H9 (cell line): ENCODE data around the gene CDK9. TPM values are rescaled to one million over a fixed set of nuclear protein-coding genes. Genes with fewer than 3 reads are reported as not detected.

Source experiments
- DNase-seq: peaks from one replicate; pipeline ENCODE4 v3.0.0-alpha.2; 2017
- H2AFZ ChIP-seq: one replicate; pipeline ENCODE4 v1.6.1; 2013; ENCODE audit warnings: mild to moderate bottlenecking, low read length, control low read depth, moderate library complexity
- H2AK5ac ChIP-seq: 2 replicates; pipeline ENCODE4 v1.6.1; 2013; ENCODE audit warnings: low read length, control low read depth, mixed read lengths; ENCODE audit not compliant: insufficient read length
- H2BK120ac ChIP-seq: one replicate; pipeline ENCODE4 v1.6.1; 2013; ENCODE audit warnings: low read depth, mild to moderate bottlenecking, low read length, control low read depth, inconsistent platforms; ENCODE audit not compliant: poor library complexity, severe bottlenecking
- H2BK12ac ChIP-seq: 2 replicates; pipeline ENCODE4 v1.6.1; 2013; ENCODE audit warnings: low read length, control low read depth, mixed read lengths, low read depth; ENCODE audit not compliant: insufficient read length
- H2BK15ac ChIP-seq: 2 replicates; pipeline ENCODE4 v1.6.1; 2013; ENCODE audit warnings: low read depth, low read length, control low read depth
- H2BK20ac ChIP-seq: one replicate; pipeline ENCODE4 v1.6.1; 2013; ENCODE audit warnings: low read depth, mild to moderate bottlenecking, low read length, control low read depth, inconsistent platforms; ENCODE audit not compliant: poor library complexity, severe bottlenecking
- H2BK5ac ChIP-seq: 2 replicates; pipeline ENCODE4 v1.6.1; 2013; ENCODE audit warnings: low read length, control low read depth, mixed read lengths; ENCODE audit not compliant: insufficient read length
- H3K14ac ChIP-seq: 2 replicates; pipeline ENCODE4 v1.6.1; 2013; ENCODE audit warnings: low read length, control low read depth; ENCODE audit not compliant: insufficient read depth
- H3K18ac ChIP-seq: 2 replicates; pipeline ENCODE4 v1.6.1; 2013; ENCODE audit warnings: low read depth, mild to moderate bottlenecking, mixed read lengths, low read length, control low read depth; ENCODE audit not compliant: insufficient read length
- H3K23ac ChIP-seq: 2 replicates; pipeline ENCODE4 v1.6.1; 2013; ENCODE audit warnings: low read length, control low read depth, mixed read lengths, low read depth; ENCODE audit not compliant: insufficient read length
- H3K23me2 ChIP-seq: 2 replicates; pipeline ENCODE4 v1.6.1; 2013; ENCODE audit warnings: low read depth, mild to moderate bottlenecking, mixed read lengths, low read length, control low read depth; ENCODE audit not compliant: insufficient read length, poor library complexity, severe bottlenecking
- H3K27ac ChIP-seq: 2 replicates; pipeline ENCODE4 v1.5.1; 2013; ENCODE audit warnings: low read length, control low read depth, mixed read lengths, low read depth; ENCODE audit not compliant: insufficient read length
- H3K27me3 ChIP-seq: 2 replicates; pipeline ENCODE4 v1.6.1; 2013; ENCODE audit warnings: low read length, control low read depth, inconsistent platforms; ENCODE audit not compliant: insufficient read depth
- H3K4ac ChIP-seq: 2 replicates; pipeline ENCODE4 v1.6.1; 2013; ENCODE audit warnings: low read depth, mild to moderate bottlenecking, control low read depth, inconsistent platforms, low read length, moderate library complexity
- H3K4me1 ChIP-seq: 2 replicates; pipeline ENCODE4 v1.6.1; 2013; ENCODE audit warnings: low read length, control low read depth, inconsistent platforms; ENCODE audit not compliant: insufficient read depth
- H3K4me2 ChIP-seq: 2 replicates; pipeline ENCODE4 v1.6.1; 2013; ENCODE audit warnings: low read length, control low read depth, mixed read lengths; ENCODE audit not compliant: insufficient read length, insufficient read depth
- H3K56ac ChIP-seq: 2 replicates; pipeline ENCODE4 v1.6.1; 2013; ENCODE audit warnings: low read depth, mild to moderate bottlenecking, mixed read lengths, low read length, control low read depth; ENCODE audit not compliant: insufficient read length
- H3K79me1 ChIP-seq: 2 replicates; pipeline ENCODE4 v1.6.1; 2013; ENCODE audit warnings: low read depth, mild to moderate bottlenecking, moderate library complexity, low read length, control low read depth, inconsistent platforms; ENCODE audit not compliant: insufficient read depth, poor library complexity, severe bottlenecking
- H3K79me2 ChIP-seq: 2 replicates; pipeline ENCODE4 v1.6.1; 2013; ENCODE audit warnings: low read length, control low read depth, inconsistent platforms; ENCODE audit not compliant: insufficient read depth
- H3K9ac ChIP-seq: 2 replicates; pipeline ENCODE4 v1.6.1; 2013; ENCODE audit warnings: low read length, control low read depth, mixed read lengths; ENCODE audit not compliant: insufficient read length; ENCODE audit errors: extremely low read depth
- H3K9me3 ChIP-seq: one replicate; pipeline ENCODE4 v1.6.1; 2013; ENCODE audit warnings: low read depth, low read length, inconsistent platforms; ENCODE audit not compliant: control insufficient read depth
- H3T11ph ChIP-seq: one replicate; pipeline ENCODE4 v1.6.1; 2013; ENCODE audit warnings: mild to moderate bottlenecking, low read length, control low read depth, inconsistent platforms
- H4K20me1 ChIP-seq: one replicate; pipeline ENCODE4 v1.6.1; 2013; ENCODE audit not compliant: control insufficient read depth, insufficient read length, insufficient read depth
- H4K5ac ChIP-seq: 2 replicates; pipeline ENCODE4 v1.6.1; 2013; ENCODE audit warnings: low read depth, mild to moderate bottlenecking, mixed read lengths, low read length, control low read depth; ENCODE audit not compliant: insufficient read length
- H4K8ac ChIP-seq: replicated peaks from 2 replicates; pipeline ENCODE4 v1.6.1; 2013; ENCODE audit warnings: low read length, control low read depth, mixed read lengths, low read depth; ENCODE audit not compliant: insufficient read length
- H4K91ac ChIP-seq: 2 replicates; pipeline ENCODE4 v1.6.1; 2013; ENCODE audit warnings: low read depth, mild to moderate bottlenecking, moderate library complexity, mixed read lengths, low read length, control low read depth; ENCODE audit not compliant: insufficient read length
- H3K27ac Mint-ChIP-seq, 3 experiments: 2 replicates in 2 of 3; 3 replicates in 1 of 3; pipeline ENCODE4 v1.8.0; 2020 to 2021; ENCODE audit warnings: mixed read lengths in 3 of 3, mild to moderate bottlenecking in 1 of 3, moderate library complexity in 1 of 3
- H3K27me3 Mint-ChIP-seq: 2 replicates; pipeline ENCODE4 v1.8.0; 2021; ENCODE audit warnings: low read depth, mild to moderate bottlenecking, moderate library complexity, mixed read lengths
- H3K36me3 Mint-ChIP-seq, 3 experiments: 2 replicates in 2 of 3; 3 replicates in 1 of 3; pipeline ENCODE4 v1.8.0; 2020 to 2021; ENCODE audit warnings: low read depth in 3 of 3, mixed read lengths in 3 of 3; ENCODE audit not compliant: insufficient read depth in 1 of 3
- H3K4me1 Mint-ChIP-seq, 2 experiments: 2 replicates each; pipeline ENCODE4 v1.8.0; 2020; ENCODE audit warnings: mixed read lengths in 2 of 2
- H3K4me3 Mint-ChIP-seq, 2 experiments: 2 replicates in 1 of 2; 3 replicates in 1 of 2; pipeline ENCODE4 v1.8.0; 2020 to 2021; ENCODE audit warnings: mild to moderate bottlenecking in 2 of 2, mixed read lengths in 2 of 2, moderate library complexity in 1 of 2
- H3K9me3 Mint-ChIP-seq, 2 experiments: 2 replicates in 1 of 2; 3 replicates in 1 of 2; pipeline ENCODE4 v1.8.0; 2020; ENCODE audit warnings: mild to moderate bottlenecking in 2 of 2, mixed read lengths in 2 of 2, moderate library complexity in 1 of 2
- CTCF ChIP-seq: fragments of 200-600 bp; sonication (generic); conservative IDR thresholded peaks from 3 replicates; pipeline ENCODE4 v1.8.0; 2021; ENCODE audit warnings: antibody characterized with exemption, mild to moderate bottlenecking
- WGBS: extraction: QIAGEN DNeasy Blood & Tissue Kit; methylation state at CpG from one replicate; pipeline ENCODE4 v1.1.7; 2013; ENCODE audit warnings: missing lambda C conversion rate, low lambda C conversion rate, mixed read lengths; ENCODE audit not compliant: insufficient read length; ENCODE audit errors: extremely low coverage; 5-methylcytosine and 5-hydroxymethylcytosine counted together
- total RNA-seq: library from RNA; stranded (reverse); gene quantifications from 2 replicates; pipeline ENCODE4 v1.2.1, GENCODE V29; 2021

Gene CDK9
- total RNA-seq, 1 experiment from 2014 or later: 85.7 TPM

GRCh38 chr9:127822108-127822507 lies 36.3 kb downstream of the CDK9 start:
- Histone ChIP-seq H3K18ac (no peak overlapping the region), H3K9me3 (no peaks in the 10 kb centered on the region), H3K27me3 (0 out of 2 replicates have a peak, but pooled peaks cover 2% of the 10 kb centered on the region), H3K4me2 (no peak overlapping the region), H3K9ac (no peak overlapping the region), H4K20me1 (no peaks in the 10 kb centered on the region), H2BK20ac (no peak overlapping the region), H2BK120ac (no peak overlapping the region), H2BK12ac (no peak overlapping the region), H3T11ph (no peak overlapping the region), H3K14ac (no peak overlapping the region), H3K23me2 (peaks cover 4% of the 10 kb centered on the region), H4K5ac (no peak overlapping the region), H3K23ac (no peak overlapping the region), H4K91ac (no peak overlapping the region), H3K79me2 (no peaks in the 10 kb centered on the region), H2BK15ac (no peak overlapping the region), H3K79me1 (no peaks in the 10 kb centered on the region), H3K56ac (no peak overlapping the region), H2BK5ac (no peak overlapping the region), H4K8ac (no peak overlapping the region), H2AK5ac (no peak overlapping the region), H3K4ac (no peak overlapping the region), H2AFZ (no peak overlapping the region), H3K27ac (no peak overlapping the region), H3K4me1 (no peaks in the 10 kb centered on the region)
- no peak for DNase-seq
- Mint-ChIP-seq H3K4me1 (peaks cover 12 to 23% of the 10 kb centered on the region in 2 experiments), H3K27ac (no peak overlapping the region), H3K9me3 (no peaks in the 10 kb centered on the region), H3K27me3 (peaks cover 15% of the 10 kb centered on the region), H3K4me3 (no peak overlapping the region), H3K36me3 (peaks cover 0 to 12% (median 6%) of the 10 kb centered on the region in 3 experiments; a peak in 4 of 7 replicates)
- no CpG with 5 or more reads among the region's 4 CpGs for WGBS
- TF ChIP-seq CTCF: no peak
